ENCODE results near the gene MAP4K4. TPM values are rescaled to one million over a fixed set of nuclear protein-coding genes. Genes with fewer than 3 reads are reported as not detected.
A peak's percentile ranks its signal among the peaks of the same experiment; 100 is the strongest.

MAP4K4 gene
- total and polyA plus RNA-seq, 2 donors from 2014 or later = 8.4 to 62.8 TPM

GRCh38 chr2:101860782-101861181 is 163.3 kb downstream of the MAP4K4 start:
- Histone ChIP-seq H3K36me3 (ENCODE audit: control insufficient read depth in 2 of 3, insufficient read depth in 3 of 3, low read length in 3 of 3) (peaks cover 5 to 14% (median 11%) of the 10 kb centered on the region in 3 donors), H3K27ac (ENCODE audit: low read depth in 2 of 2, low read length in 2 of 2) (no peak overlapping the region), H3K4me3 (ENCODE audit: low read length in 3 of 3) (no peak overlapping the region), H3K27me3 (ENCODE audit: control insufficient read depth, insufficient read depth, low read length) (no peaks in the 10 kb centered on the region), H3K4me1 (ENCODE audit: control insufficient read depth in 2 of 3, insufficient read depth in 2 of 3, low read depth in 1 of 3, low read length in 3 of 3) (peaks cover 0 to 2% (median 0%) of the 10 kb centered on the region in 3 donors), H3K9ac (ENCODE audit: low read length in 3 of 3) (no peak overlapping the region), H3K9me3 (ENCODE audit: control insufficient read depth in 2 of 3, insufficient read depth in 1 of 3, low read length in 3 of 3) (no peaks in the 10 kb centered on the region)
- DNase-seq = peak in 2 of 5 donors; percentile 2 to 19
- TF ChIP-seq CTCF (IDR thresholded peaks at IDR 0.05; ENCODE audit: borderline replicate concordance, extremely low read depth, insufficient read depth) = no peak
- intact Hi-C loops (cut with DNase I) = no loop called here
- no peak for FAIRE-seq

GRCh38 chr2:101861382-101861781 is 163.9 kb downstream of the MAP4K4 start:
- TF ChIP-seq CTCF (IDR thresholded peaks at IDR 0.05; ENCODE audit: borderline replicate concordance, extremely low read depth, insufficient read depth) = no peak
- H3K4me3 ChIP-seq (ENCODE audit: low read length in 3 of 3) = no peak overlapping the region
- DNase-seq (no peak), FAIRE-seq (no peak)
- intact Hi-C loops (cut with DNase I) = no loop called here
- no peak overlapping the region for H3K27ac ChIP-seq (ENCODE audit: low read depth in 2 of 2, low read length in 2 of 2)
- no peak overlapping the region for H3K9ac ChIP-seq (ENCODE audit: low read length in 3 of 3)
- no peaks in the 10 kb centered on the region for H3K27me3 ChIP-seq (ENCODE audit: control insufficient read depth, insufficient read depth, low read length)
- peaks cover 5 to 18% (median 17%) of the 10 kb centered on the region in 3 donors for H3K36me3 ChIP-seq (ENCODE audit: control insufficient read depth in 2 of 3, insufficient read depth in 3 of 3, low read length in 3 of 3)
- peaks cover 0 to 3% (median 0%) of the 10 kb centered on the region in 3 donors for H3K4me1 ChIP-seq (ENCODE audit: control insufficient read depth in 2 of 3, insufficient read depth in 2 of 3, low read depth in 1 of 3, low read length in 3 of 3)
- H3K9me3 ChIP-seq (ENCODE audit: control insufficient read depth in 2 of 3, insufficient read depth in 1 of 3, low read length in 3 of 3) = no peaks in the 10 kb centered on the region

- H3K27me3 ChIP-seq (ENCODE audit: control insufficient read depth, insufficient read depth, low read length) = no peaks in the 10 kb centered on the region
- peaks cover 6 to 34% (median 29%) of the 10 kb centered on the region in 3 donors for H3K36me3 ChIP-seq (ENCODE audit: control insufficient read depth in 2 of 3, insufficient read depth in 3 of 3, low read length in 3 of 3)
- no peaks in the 10 kb centered on the region for H3K9me3 ChIP-seq (ENCODE audit: control insufficient read depth in 2 of 3, insufficient read depth in 1 of 3, low read length in 3 of 3)
- DNase-seq (no peak), FAIRE-seq (no peak)
- intact Hi-C loops (cut with DNase I) = no loop called here
- no peak overlapping the region for H3K27ac ChIP-seq (ENCODE audit: low read depth in 2 of 2, low read length in 2 of 2)
- H3K4me1 ChIP-seq (ENCODE audit: control insufficient read depth in 2 of 3, insufficient read depth in 2 of 3, low read depth in 1 of 3, low read length in 3 of 3) = peaks cover 0 to 3% (median 0%) of the 10 kb centered on the region in 3 donors
- no peak for TF ChIP-seq CTCF (IDR thresholded peaks at IDR 0.05; ENCODE audit: borderline replicate concordance, extremely low read depth, insufficient read depth)
- no peak overlapping the region for H3K9ac ChIP-seq (ENCODE audit: low read length in 3 of 3)
- no peak overlapping the region for H3K4me3 ChIP-seq (ENCODE audit: low read length in 3 of 3)
Measured at GRCh38 chr2:101863534-101863933, 166.0 kb downstream of the MAP4K4 start.

- H3K9ac ChIP-seq (ENCODE audit: low read length in 3 of 3) = no peak overlapping the region
- H3K4me3 ChIP-seq (ENCODE audit: low read length in 3 of 3) = no peak overlapping the region
- no peaks in the 10 kb centered on the region for H3K9me3 ChIP-seq (ENCODE audit: control insufficient read depth in 2 of 3, insufficient read depth in 1 of 3, low read length in 3 of 3)
- intact Hi-C loops (cut with DNase I) = no loop called here
- peaks cover 9 to 35% (median 30%) of the 10 kb centered on the region in 3 donors for H3K36me3 ChIP-seq (ENCODE audit: control insufficient read depth in 2 of 3, insufficient read depth in 3 of 3, low read length in 3 of 3)
- H3K27me3 ChIP-seq (ENCODE audit: control insufficient read depth, insufficient read depth, low read length) = no peaks in the 10 kb centered on the region
- H3K27ac ChIP-seq (ENCODE audit: low read depth in 2 of 2, low read length in 2 of 2) = no peak overlapping the region
- H3K4me1 ChIP-seq (ENCODE audit: control insufficient read depth in 2 of 3, insufficient read depth in 2 of 3, low read depth in 1 of 3, low read length in 3 of 3) = peaks cover 0 to 3% (median 0%) of the 10 kb centered on the region in 3 donors
- TF ChIP-seq CTCF (IDR thresholded peaks at IDR 0.05; ENCODE audit: borderline replicate concordance, extremely low read depth, insufficient read depth) = no peak
- FAIRE-seq (peak; percentile 60), DNase-seq (no peak)
Measured at GRCh38 chr2:101864426-101864825, 166.9 kb downstream of the MAP4K4 start.

Data from kidney (tissue), 14 donors.